Neural progenitor cell (in vitro differentiated cells): ENCODE measurements around the gene PPP1CC. TPM values are rescaled to one million over a fixed set of nuclear protein-coding genes. Genes with fewer than 3 reads are reported as not detected.

ENCODE experiments used
- DNase-seq: peaks from one replicate; pipeline ENCODE4 v3.0.0-alpha.2; 2016; ENCODE audit warnings: low spot score
- H2AFZ ChIP-seq: fragments of 200-600 bp; sonication (generic); replicated peaks from 2 replicates; pipeline ENCODE4 v1.6.1; 2016; ENCODE audit warnings: antibody characterized with exemption
- H3F3A ChIP-seq: fragments of 200-600 bp; sonication (generic); 2 replicates; pipeline ENCODE4 v1.6.1; 2016; ENCODE audit warnings: antibody characterized with exemption, low read depth
- H3K27ac ChIP-seq: fragments of 200-600 bp; sonication (generic); 2 replicates; pipeline ENCODE4 v1.5.1; 2016; ENCODE audit warnings: mild to moderate bottlenecking
- H3K27me3 ChIP-seq: fragments of 200-600 bp; sonication (generic); 2 replicates; pipeline ENCODE4 v1.6.1; 2016; ENCODE audit warnings: mild to moderate bottlenecking, moderate library complexity
- H3K36me3 ChIP-seq: fragments of 200-600 bp; sonication (generic); 2 replicates; pipeline ENCODE4 v1.5.1; 2016
- H3K4me1 ChIP-seq: fragments of 200-600 bp; sonication (generic); 2 replicates; pipeline ENCODE4 v1.6.1; 2016; ENCODE audit warnings: mixed run types
- H3K4me2 ChIP-seq: fragments of 200-600 bp; sonication (generic); 2 replicates; pipeline ENCODE4 v1.6.1; 2016
- H3K4me3 ChIP-seq: fragments of 200-600 bp; sonication (generic); 2 replicates; pipeline ENCODE4 v1.5.1; 2016
- H3K79me2 ChIP-seq: fragments of 200-600 bp; sonication (generic); 2 replicates; pipeline ENCODE4 v1.6.1; 2016; ENCODE audit warnings: low read depth
- H3K9ac ChIP-seq: fragments of 200-600 bp; sonication (generic); 2 replicates; pipeline ENCODE4 v1.6.1; 2016
- H3K9me3 ChIP-seq: fragments of 200-600 bp; sonication (generic); 2 replicates; pipeline ENCODE4 v1.5.1; 2016; ENCODE audit warnings: low read depth
- H4K20me1 ChIP-seq: fragments of 200-600 bp; sonication (generic); 2 replicates; pipeline ENCODE4 v1.6.1; 2016; ENCODE audit warnings: low read depth
- H3K27ac Mint-ChIP-seq: 3 replicates; pipeline ENCODE4 v1.8.0; 2021; ENCODE audit warnings: mixed read lengths
- H3K27me3 Mint-ChIP-seq: 2 replicates; pipeline ENCODE4 v1.8.0; 2022; ENCODE audit warnings: low read depth, mild to moderate bottlenecking, inconsistent platforms, moderate library complexity, mixed read lengths; ENCODE audit not compliant: insufficient read depth
- H3K36me3 Mint-ChIP-seq: 3 replicates; pipeline ENCODE4 v1.8.0; 2021; ENCODE audit warnings: mixed read lengths
- H3K4me1 Mint-ChIP-seq: 3 replicates; pipeline ENCODE4 v1.8.0; 2021; ENCODE audit warnings: mixed read lengths
- H3K4me3 Mint-ChIP-seq: 3 replicates; pipeline ENCODE4 v1.8.0; 2021; ENCODE audit warnings: mild to moderate bottlenecking, moderate library complexity, mixed read lengths
- H3K9me3 Mint-ChIP-seq: 3 replicates; pipeline ENCODE4 v1.8.0; 2020; ENCODE audit warnings: mixed read lengths
- CTCF ChIP-seq: fragments of 200-600 bp; sonication (generic); IDR thresholded peaks from 2 replicates; pipeline ENCODE4 v1.5.1; 2017; ENCODE audit warnings: antibody characterized with exemption, mild to moderate bottlenecking
- EZH2 ChIP-seq: fragments of 200-600 bp; sonication (generic); IDR thresholded peaks from 2 replicates; pipeline ENCODE4 v1.6.1; 2017; ENCODE audit warnings: antibody characterized with exemption, mild to moderate bottlenecking, moderate library complexity
- EZH2phosphoT487 ChIP-seq: fragments of 200-600 bp; sonication (generic); IDR thresholded peaks from 2 replicates; pipeline ENCODE4 v1.6.1; 2017; ENCODE audit warnings: antibody characterized with exemption
- total RNA-seq: library from RNA; depleted of rRNA; stranded (reverse); fragments of >200 nt; gene quantifications from 2 replicates; pipeline ENCODE4 v1.2.3, GENCODE V29; 2015; ENCODE audit warnings: low replicate concordance

Gene PPP1CC
- total RNA-seq, 1 donor from 2014 or later, result 629 TPM

- H3K27me3 ChIP-seq, result no peaks in the 10 kb centered on the region
- peaks cover 11% of the 10 kb centered on the region for H3K4me1 Mint-ChIP-seq
- no peaks in the 10 kb centered on the region for H3K36me3 Mint-ChIP-seq
- H3K4me3 ChIP-seq, result no peak overlapping the region
- no peak overlapping the region for H3K4me2 ChIP-seq
- no peak overlapping the region for H2AFZ ChIP-seq
- H3K36me3 ChIP-seq, result no peaks in the 10 kb centered on the region
- peaks cover 9% of the 10 kb centered on the region for H3K27me3 Mint-ChIP-seq
- no peak overlapping the region for H3K27ac ChIP-seq
- no peaks in the 10 kb centered on the region for H3K9me3 ChIP-seq
- H3K4me1 ChIP-seq, result no peaks in the 10 kb centered on the region
- H3F3A ChIP-seq, result no peaks in the 10 kb centered on the region
- no peak for DNase-seq
- TF ChIP-seq EZH2, result no peak
- TF ChIP-seq EZH2phosphoT487, result no peak
- no peak for TF ChIP-seq CTCF
- H4K20me1 ChIP-seq, result no peaks in the 10 kb centered on the region
- H3K79me2 ChIP-seq, result no peaks in the 10 kb centered on the region
- no peak overlapping the region for H3K4me3 Mint-ChIP-seq
- H3K9ac ChIP-seq, result no peak overlapping the region
- no peaks in the 10 kb centered on the region for H3K9me3 Mint-ChIP-seq
- H3K27ac Mint-ChIP-seq, result no peak overlapping the region
These were observed 16.2 kb upstream of the PPP1CC start for GRCh38 chr12:110758922-110759321.

- TF ChIP-seq EZH2phosphoT487, result no peak
- TF ChIP-seq EZH2, result no peak
- TF ChIP-seq CTCF, result no peak
- no peak overlapping the region for H3K4me3 ChIP-seq
- no peak overlapping the region for H3K4me2 ChIP-seq
- DNase-seq, result no peak
- no peaks in the 10 kb centered on the region for H3K9me3 ChIP-seq
- H3K9me3 Mint-ChIP-seq, result no peaks in the 10 kb centered on the region
- no peak overlapping the region for H2AFZ ChIP-seq
- no peak overlapping the region for H3K4me3 Mint-ChIP-seq
- no peak overlapping the region for H3K27ac ChIP-seq
- peaks cover 11% of the 10 kb centered on the region for H3K4me1 Mint-ChIP-seq
- no peaks in the 10 kb centered on the region for H4K20me1 ChIP-seq
- peaks cover 9% of the 10 kb centered on the region for H3K27me3 Mint-ChIP-seq
- H3F3A ChIP-seq, result no peaks in the 10 kb centered on the region
- H3K79me2 ChIP-seq, result no peaks in the 10 kb centered on the region
- no peak overlapping the region for H3K9ac ChIP-seq
- H3K27ac Mint-ChIP-seq, result no peak overlapping the region
- H3K36me3 ChIP-seq, result no peaks in the 10 kb centered on the region
- no peaks in the 10 kb centered on the region for H3K4me1 ChIP-seq
- no peaks in the 10 kb centered on the region for H3K27me3 ChIP-seq
- no peaks in the 10 kb centered on the region for H3K36me3 Mint-ChIP-seq
These were observed 13.9 kb upstream of the PPP1CC start for GRCh38 chr12:110756611-110757010.

GRCh38 chr12:110754101-110754793 lies 11.6 kb upstream of the PPP1CC start:
- Histone ChIP-seq H3K4me1 (no peaks in the 10 kb centered on the region), H3K27me3 (no peaks in the 10 kb centered on the region), H3K36me3 (no peaks in the 10 kb centered on the region), H2AFZ (no peak overlapping the region), H4K20me1 (no peaks in the 10 kb centered on the region), H3K27ac (no peak overlapping the region), H3K4me3 (no peak overlapping the region), H3K9me3 (no peaks in the 10 kb centered on the region), H3K4me2 (no peak overlapping the region), H3F3A (no peaks in the 10 kb centered on the region), H3K79me2 (no peaks in the 10 kb centered on the region), H3K9ac (no peak overlapping the region)
- Mint-ChIP-seq H3K4me1 (peaks cover 11% of the 10 kb centered on the region), H3K27me3 (peaks cover 7% of the 10 kb centered on the region), H3K9me3 (no peaks in the 10 kb centered on the region), H3K4me3 (no peak overlapping the region), H3K27ac (no peak overlapping the region), H3K36me3 (no peaks in the 10 kb centered on the region)
- TF ChIP-seq EZH2 (no peak), CTCF (no peak), EZH2phosphoT487 (no peak)
- no peak for DNase-seq
